GM23338 (cell line): ENCODE results near the gene DNAJC22.
"Not testable (repeated sequence)": the region's sequence is repeated elsewhere in the genome, so short reads cannot be mapped to it uniquely, and the experiment has no call there.

Experiments used
- EZH2 ChIP-seq: fragments of 200-600 bp; sonication (generic); IDR thresholded peaks from one replicate; pipeline ENCODE4 v1.8.0; 2017; ENCODE audit warnings: antibody characterized with exemption, mild to moderate bottlenecking, low read depth; ENCODE audit not compliant: unreplicated experiment
- JUNB ChIP-seq: IDR thresholded peaks from one replicate; pipeline ENCODE4 v1.6.1; 2016; ENCODE audit warnings: antibody characterized with exemption; ENCODE audit not compliant: unreplicated experiment

- not testable (repeated sequence) for TF ChIP-seq EZH2, JUNB
These were observed 36.2 kb upstream of the DNAJC22 start for GRCh38 chr12:49310451-49311000.
